ENCODE measurements around the gene DCST2. TPM values are rescaled to one million over a fixed set of nuclear protein-coding genes. Genes with fewer than 3 reads are reported as not detected.

The DCST2 gene
- total RNA-seq, 1 donor from 2014 or later = not detected

- peaks cover 56 to 74% (median 62%) of the 10 kb centered on the region in 3 donors for H3K4me1 ChIP-seq (ENCODE audit: control insufficient read depth in 3 of 3, insufficient read depth in 3 of 3, low read length in 3 of 3)
- peak overlapping the region; percentile 67 to 95 (median 74) for H3K9ac ChIP-seq (ENCODE audit: low read depth in 1 of 3, low read length in 3 of 3)
- H3K27ac ChIP-seq (ENCODE audit: low read depth, low read length) = peak overlapping the region; percentile 99
- H3K9me3 ChIP-seq (ENCODE audit: control insufficient read depth in 3 of 3, low read length in 3 of 3) = no peaks in the 10 kb centered on the region
- no peaks in the 10 kb centered on the region for H3K27me3 ChIP-seq (ENCODE audit: control insufficient read depth in 3 of 3, insufficient read depth in 3 of 3, low read length in 3 of 3)
- peaks cover 3 to 14% (median 12%) of the 10 kb centered on the region in 3 donors for H3K36me3 ChIP-seq (ENCODE audit: control insufficient read depth in 3 of 3, insufficient read depth in 3 of 3, low read length in 3 of 3)
- H3K4me3 ChIP-seq (ENCODE audit: low read length in 3 of 3) = peak overlapping the region; percentile 55 to 91 (median 71)
Measured at GRCh38 chr1:154972517-154973343, 60.9 kb downstream of the DCST2 start.

GRCh38 chr1:154972213-154972516 is 61.4 kb downstream of the DCST2 start:
- H3K27me3 ChIP-seq (ENCODE audit: control insufficient read depth in 3 of 3, insufficient read depth in 3 of 3, low read length in 3 of 3) = no peaks in the 10 kb centered on the region
- H3K4me1 ChIP-seq (ENCODE audit: control insufficient read depth in 3 of 3, insufficient read depth in 3 of 3, low read length in 3 of 3) = peaks cover 56 to 77% (median 66%) of the 10 kb centered on the region in 3 donors
- H3K9ac ChIP-seq (ENCODE audit: low read depth in 1 of 3, low read length in 3 of 3) = peak overlapping the region; percentile 54 to 95 (median 74)
- peak overlapping the region; percentile 99 for H3K27ac ChIP-seq (ENCODE audit: low read depth, low read length)
- no peaks in the 10 kb centered on the region for H3K9me3 ChIP-seq (ENCODE audit: control insufficient read depth in 3 of 3, low read length in 3 of 3)
- peaks cover 9 to 19% (median 17%) of the 10 kb centered on the region in 3 donors for H3K36me3 ChIP-seq (ENCODE audit: control insufficient read depth in 3 of 3, insufficient read depth in 3 of 3, low read length in 3 of 3)
- peak overlapping the region; percentile 8 to 55 (median 32) for H3K4me3 ChIP-seq (ENCODE audit: low read length in 3 of 3)

- Histone ChIP-seq H3K4me3 (ENCODE audit: low read length in 3 of 3) (peak overlapping the region; percentile 57 to 71 (median 67)), H3K9ac (ENCODE audit: low read depth in 1 of 3, low read length in 3 of 3) (peak overlapping the region; percentile 73 to 83 (median 77)), H3K27ac (ENCODE audit: low read depth, low read length) (peak overlapping the region; percentile 99), H3K27me3 (ENCODE audit: control insufficient read depth in 3 of 3, insufficient read depth in 3 of 3, low read length in 3 of 3) (no peaks in the 10 kb centered on the region), H3K9me3 (ENCODE audit: control insufficient read depth in 3 of 3, low read length in 3 of 3) (no peaks in the 10 kb centered on the region), H3K4me1 (ENCODE audit: control insufficient read depth in 3 of 3, insufficient read depth in 3 of 3, low read length in 3 of 3) (peaks cover 60 to 77% (median 66%) of the 10 kb centered on the region in 3 donors), H3K36me3 (ENCODE audit: control insufficient read depth in 3 of 3, insufficient read depth in 3 of 3, low read length in 3 of 3) (peaks cover 9 to 25% (median 22%) of the 10 kb centered on the region in 3 donors)
Measured at GRCh38 chr1:154971341-154971998, 62.1 kb downstream of the DCST2 start.

- H3K9ac ChIP-seq (ENCODE audit: low read depth in 1 of 3, low read length in 3 of 3) = peak within 1 kb of the TSS; percentile 75 to 83 (median 77)
- no peaks in the 10 kb centered on the region for H3K9me3 ChIP-seq (ENCODE audit: control insufficient read depth in 3 of 3, low read length in 3 of 3)
- no peaks in the 10 kb centered on the region for H3K27me3 ChIP-seq (ENCODE audit: control insufficient read depth in 3 of 3, insufficient read depth in 3 of 3, low read length in 3 of 3)
- peaks cover 56 to 72% (median 63%) of the 10 kb centered on the region in 3 donors for H3K4me1 ChIP-seq (ENCODE audit: control insufficient read depth in 3 of 3, insufficient read depth in 3 of 3, low read length in 3 of 3)
- peaks cover 15 to 32% (median 29%) of the 10 kb centered on the region in 3 donors for H3K36me3 ChIP-seq (ENCODE audit: control insufficient read depth in 3 of 3, insufficient read depth in 3 of 3, low read length in 3 of 3)
- H3K4me3 ChIP-seq (ENCODE audit: low read length in 3 of 3) = peak within 1 kb of the TSS; percentile 57 to 71 (median 67)
- peak within 1 kb of the TSS; percentile 99 for H3K27ac ChIP-seq (ENCODE audit: low read depth, low read length)
Measured at GRCh38 chr1:154970631-154971340, 62.8 kb downstream of the DCST2 start, which contains the start of gene SHC1. Gene SHC1 (minus strand): TSS chr1:154970747. CDS start chr1:154970526, 221 bp downstream.

GRCh38 chr1:154969860-154970452 is 63.6 kb downstream of the DCST2 start:
- Histone ChIP-seq H3K27me3 (ENCODE audit: control insufficient read depth in 3 of 3, insufficient read depth in 3 of 3, low read length in 3 of 3) (no peaks in the 10 kb centered on the region), H3K36me3 (ENCODE audit: control insufficient read depth in 3 of 3, insufficient read depth in 3 of 3, low read length in 3 of 3) (peaks cover 22 to 40% (median 36%) of the 10 kb centered on the region in 3 donors), H3K9me3 (ENCODE audit: control insufficient read depth in 3 of 3, low read length in 3 of 3) (no peaks in the 10 kb centered on the region), H3K9ac (ENCODE audit: low read depth in 1 of 3, low read length in 3 of 3) (peak overlapping the region; percentile 75 to 83 (median 77)), H3K4me3 (ENCODE audit: low read length in 3 of 3) (peak overlapping the region; percentile 57 to 71 (median 67)), H3K4me1 (ENCODE audit: control insufficient read depth in 3 of 3, insufficient read depth in 3 of 3, low read length in 3 of 3) (peaks cover 56 to 64% (median 56%) of the 10 kb centered on the region in 3 donors), H3K27ac (ENCODE audit: low read depth, low read length) (peak overlapping the region; percentile 99)

GRCh38 chr1:154969246-154969645 is 64.3 kb downstream of the DCST2 start:
- H3K9me3 ChIP-seq (ENCODE audit: control insufficient read depth in 3 of 3, low read length in 3 of 3) = no peaks in the 10 kb centered on the region
- H3K9ac ChIP-seq (ENCODE audit: low read depth in 1 of 3, low read length in 3 of 3) = peak overlapping the region; percentile 34 to 83 (median 77)
- peak overlapping the region; percentile 99 for H3K27ac ChIP-seq (ENCODE audit: low read depth, low read length)
- no peaks in the 10 kb centered on the region for H3K27me3 ChIP-seq (ENCODE audit: control insufficient read depth in 3 of 3, insufficient read depth in 3 of 3, low read length in 3 of 3)
- peaks cover 26 to 45% (median 43%) of the 10 kb centered on the region in 3 donors for H3K36me3 ChIP-seq (ENCODE audit: control insufficient read depth in 3 of 3, insufficient read depth in 3 of 3, low read length in 3 of 3)
- H3K4me3 ChIP-seq (ENCODE audit: low read length in 3 of 3) = peak overlapping the region in 2 of 3 donors; percentile 57 to 67
- H3K4me1 ChIP-seq (ENCODE audit: control insufficient read depth in 3 of 3, insufficient read depth in 3 of 3, low read length in 3 of 3) = peaks cover 52 to 60% (median 53%) of the 10 kb centered on the region in 3 donors

GRCh38 chr1:154968731-154969130 is 64.8 kb downstream of the DCST2 start:
- Histone ChIP-seq H3K27ac (ENCODE audit: low read depth, low read length) (peak overlapping the region; percentile 99), H3K4me1 (ENCODE audit: control insufficient read depth in 3 of 3, insufficient read depth in 3 of 3, low read length in 3 of 3) (peaks cover 52 to 63% (median 53%) of the 10 kb centered on the region in 3 donors), H3K36me3 (ENCODE audit: control insufficient read depth in 3 of 3, insufficient read depth in 3 of 3, low read length in 3 of 3) (peaks cover 27 to 50% (median 47%) of the 10 kb centered on the region in 3 donors)

More at GRCh38 chr1:154968731-154969130, 64.8 kb downstream of the DCST2 start:
- Histone ChIP-seq H3K9ac (ENCODE audit: low read depth in 1 of 3, low read length in 3 of 3) (peak overlapping the region; percentile 34 to 83 (median 77)), H3K9me3 (ENCODE audit: control insufficient read depth in 3 of 3, low read length in 3 of 3) (no peaks in the 10 kb centered on the region), H3K27me3 (ENCODE audit: control insufficient read depth in 3 of 3, insufficient read depth in 3 of 3, low read length in 3 of 3) (no peaks in the 10 kb centered on the region), H3K4me3 (ENCODE audit: low read length in 3 of 3) (peak overlapping the region in 1 of 3 donors; percentile 67)

Measured in skeletal muscle tissue (tissue), 4 donors.